Stimulated activated CD8-positive, alpha-beta memory T cell treated with anti-CD3 and anti-CD28 coated beads, Interleukin-7, amount 100 ng/mL, for 4 hours (primary cell): Measurements from ENCODE around the gene BCAS3.
A peak's percentile ranks its signal among the peaks of the same experiment; 100 is the strongest.

Source experiments
- DNase-seq, 2 donors: peaks; one replicate each; pipeline ENCODE4 v3.0.0-alpha.2; 2020; ENCODE audit warnings: low read depth in 2 of 2

The BCAS3 gene

GRCh38 chr17:61251939-61252865 lies 574.6 kb downstream of the BCAS3 start:
- DNase-seq, result peak; percentile 1 to 11

GRCh38 chr17:61253362-61253761 lies 575.7 kb downstream of the BCAS3 start:
- DNase-seq, result no peak

GRCh38 chr17:61253937-61254574 lies 576.4 kb downstream of the BCAS3 start:
- DNase-seq, result no peak

- no peak for DNase-seq
Measured at GRCh38 chr17:61254904-61255303, 577.3 kb downstream of the BCAS3 start.

GRCh38 chr17:61255647-61256046 lies 578.0 kb downstream of the BCAS3 start:
- DNase-seq, result no peak

- no peak for DNase-seq
Measured at GRCh38 chr17:61259360-61259759, 581.7 kb downstream of the BCAS3 start.

- DNase-seq, result no peak
Measured at GRCh38 chr17:61260071-61260797, 582.6 kb downstream of the BCAS3 start.

- no peak for DNase-seq
Measured at GRCh38 chr17:61261001-61261637, 583.5 kb downstream of the BCAS3 start.

- no peak for DNase-seq
Measured at GRCh38 chr17:61265397-61265796, 587.7 kb downstream of the BCAS3 start.

- DNase-seq, result no peak
Measured at GRCh38 chr17:61267847-61268246, 590.2 kb downstream of the BCAS3 start.

GRCh38 chr17:61275395-61275794 lies 597.7 kb downstream of the BCAS3 start:
- no peak for DNase-seq

GRCh38 chr17:61276806-61277205 lies 599.2 kb downstream of the BCAS3 start:
- DNase-seq, result no peak

- DNase-seq, result no peak
Measured at GRCh38 chr17:61279476-61280145, 602.0 kb downstream of the BCAS3 start.

- no peak for DNase-seq
Measured at GRCh38 chr17:61280338-61280737, 602.7 kb downstream of the BCAS3 start.

- no peak for DNase-seq
Measured at GRCh38 chr17:61280851-61281250, 603.2 kb downstream of the BCAS3 start.

GRCh38 chr17:61282377-61282776 lies 604.7 kb downstream of the BCAS3 start:
- no peak for DNase-seq

GRCh38 chr17:61283043-61283442 lies 605.4 kb downstream of the BCAS3 start:
- no peak for DNase-seq

- DNase-seq, result no peak
Measured at GRCh38 chr17:61284174-61284573, 606.5 kb downstream of the BCAS3 start.

GRCh38 chr17:61284746-61285145 lies 607.1 kb downstream of the BCAS3 start:
- no peak for DNase-seq

GRCh38 chr17:61285526-61286320 lies 608.1 kb downstream of the BCAS3 start:
- DNase-seq, result no peak

GRCh38 chr17:61286449-61286848 lies 608.8 kb downstream of the BCAS3 start:
- DNase-seq, result no peak
